Erythroblast (primary cell): Measurements from ENCODE around the gene CNTFR.

Source experiments
- DNase-seq, 2 experiments: peaks; one replicate each; lab custom pipeline; 2025; lab: John Stamatoyannopoulos, UW
- GATA1 ChIP-seq: IDR thresholded peaks from 2 replicates; pipeline ENCODE4 v1.6.1; 2011; ENCODE audit warnings: low read depth, mild to moderate bottlenecking, control low read depth, low read length, moderate library complexity
- POLR2A ChIP-seq: IDR thresholded peaks from 2 replicates; pipeline ENCODE4 v1.6.1; 2011; ENCODE audit warnings: mild to moderate bottlenecking, low read length

Gene CNTFR

GRCh38 chr9:34510497-34511468, 78.7 kb downstream of the CNTFR start:
- DNase-seq, result no peak
- TF ChIP-seq GATA1, result no peak
- TF ChIP-seq POLR2A, result no peak

GRCh38 chr9:34508951-34509350, 80.6 kb downstream of the CNTFR start:
- TF ChIP-seq POLR2A (no peak), GATA1 (no peak)
- DNase-seq, result no peak

- TF ChIP-seq POLR2A, result no peak
- no peak for TF ChIP-seq GATA1
- no peak for DNase-seq
These were observed 81.1 kb downstream of the CNTFR start for GRCh38 chr9:34508463-34508862.

GRCh38 chr9:34507966-34508365, 81.6 kb downstream of the CNTFR start:
- TF ChIP-seq GATA1, result no peak
- no peak for DNase-seq

GRCh38 chr9:34507556-34507955, 82.0 kb downstream of the CNTFR start:
- TF ChIP-seq GATA1, result no peak
- TF ChIP-seq POLR2A, result no peak
- DNase-seq, result no peak

GRCh38 chr9:34506623-34507022, 82.9 kb downstream of the CNTFR start:
- DNase-seq, result no peak
- TF ChIP-seq GATA1, result no peak
- TF ChIP-seq POLR2A, result no peak

- DNase-seq, result no peak
- no peak for TF ChIP-seq GATA1
- TF ChIP-seq POLR2A, result no peak
These were observed 84.0 kb downstream of the CNTFR start for GRCh38 chr9:34505370-34506120.

GRCh38 chr9:34503406-34503805, 86.1 kb downstream of the CNTFR start:
- no peak for DNase-seq
- no peak for TF ChIP-seq POLR2A
- TF ChIP-seq GATA1, result no peak

GRCh38 chr9:34502891-34503290, 86.6 kb downstream of the CNTFR start:
- TF ChIP-seq POLR2A, result no peak
- TF ChIP-seq GATA1, result no peak
- DNase-seq, result no peak

GRCh38 chr9:34502471-34502870, 87.1 kb downstream of the CNTFR start:
- no peak for DNase-seq
- TF ChIP-seq GATA1 (no peak), POLR2A (no peak)

GRCh38 chr9:34501889-34502425, 87.6 kb downstream of the CNTFR start:
- TF ChIP-seq POLR2A (no peak), GATA1 (no peak)
- DNase-seq, result no peak
